Measurements from ENCODE around the gene AHNAK. TPM values are rescaled to one million over a fixed set of nuclear protein-coding genes. Genes with fewer than 3 reads are reported as not detected.

Gene AHNAK
- total and polyA plus RNA-seq, 2 of the 8 experiments (the other 6 are each of a cell fraction or from before 2014, with no cell fraction given), result 2.0 to 5.8 TPM

DNA sequence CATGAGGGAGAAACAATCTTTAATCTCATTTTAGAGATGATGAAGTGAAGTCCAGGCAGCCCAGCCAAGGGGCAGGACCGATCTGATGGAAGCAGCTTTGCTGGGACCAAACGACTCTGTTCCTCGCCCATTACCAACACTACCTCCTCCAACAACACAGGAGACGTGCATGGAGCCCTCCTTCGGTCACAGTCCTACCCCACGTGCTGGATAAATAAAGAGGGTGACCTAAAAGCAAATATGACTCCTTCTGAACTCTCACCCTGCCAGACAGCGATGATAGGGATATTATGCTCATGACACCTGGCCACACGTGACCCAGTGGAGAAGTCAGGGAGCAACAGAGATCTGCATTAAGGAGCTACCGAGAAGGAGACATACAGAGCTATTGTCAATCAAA lies 101.8 kb downstream of the AHNAK start:
- no peak overlapping the region for H3K4me3 ChIP-seq (ENCODE audit: extremely low read depth in 1 of 4, insufficient read depth in 2 of 4, low read depth in 3 of 4, low read length in 4 of 4)
- TF ChIP-seq KDM4A (IDR thresholded peaks at IDR 0.05; ENCODE audit: low read depth, low read length, severe bottlenecking) (no peak), HDAC2 (IDR thresholded peaks at IDR 0.05; ENCODE audit: borderline replicate concordance in 1 of 2, low read depth in 2 of 2, low read length in 2 of 2) (no peak), TAF7 (optimal IDR thresholded peaks at IDR 0.05; ENCODE audit: borderline replicate concordance, low read depth, low read length) (no peak), EP300 (IDR thresholded peaks at IDR 0.05; ENCODE audit: borderline replicate concordance in 1 of 2, low read depth in 2 of 2, low read length in 2 of 2) (no peak), CEBPB (IDR thresholded peaks at IDR 0.05; ENCODE audit: low read depth, low read length) (no peak), ASH2L (IDR thresholded peaks at IDR 0.05; ENCODE audit: low read length) (no peak), NRF1 (IDR thresholded peaks at IDR 0.05; ENCODE audit: low read depth, low read length) (no peak), CREB1 (IDR thresholded peaks at IDR 0.05) (no peak), JUN (IDR thresholded peaks at IDR 0.05; ENCODE audit: low read depth, low read length) (no peak), SP2 (IDR thresholded peaks at IDR 0.05; ENCODE audit: low read length) (no peak), SAP30 (IDR thresholded peaks at IDR 0.05; ENCODE audit: insufficient read depth, insufficient replicate concordance, low read length) (no peak), CBX5 (IDR thresholded peaks at IDR 0.05; ENCODE audit: low read depth, low read length) (no peak)
- TF ChIP-seq, protein P1, sequence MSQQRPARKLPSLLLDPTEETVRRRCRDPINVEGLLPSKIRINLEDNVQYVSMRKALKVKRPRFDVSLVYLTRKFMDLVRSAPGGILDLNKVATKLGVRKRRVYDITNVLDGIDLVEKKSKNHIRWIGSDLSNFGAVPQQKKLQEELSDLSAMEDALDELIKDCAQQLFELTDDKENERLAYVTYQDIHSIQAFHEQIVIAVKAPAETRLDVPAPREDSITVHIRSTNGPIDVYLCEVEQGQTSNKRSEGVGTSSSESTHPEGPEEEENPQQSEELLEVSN (IDR thresholded peaks at IDR 0.05), result no peak

More for the DNA sequence above, 101.8 kb downstream of the AHNAK start:
- POLR2A ChIA-PET (ENCODE audit: partially characterized antibody), result interaction anchor here (0.9 to 2.2 kb wide), 3 partner anchors 13 to 111 kb away, joined by 3 to 7 read pairs (median 5); no protein-coding TSS in a partner anchor
- CTCF ChIA-PET (ENCODE audit: partially characterized antibody), result interaction anchor here (0.8 to 2.6 kb wide), 11 partner anchors 8 to 178 kb away, joined by 3 to 21 read pairs (median 4); no protein-coding TSS in a partner anchor
- 84% methylated on average over 9 of the region's 9 CpGs; no CpG with 5 or more reads in 1 of the 2 experiments for WGBS, 2 experiments (ENCODE audit: extremely low coverage in 1 of 2, insufficient coverage in 1 of 2, insufficient read length in 1 of 2, insufficient replicate concordance in 2 of 2, low coverage in 1 of 2, low lambda C conversion rate in 2 of 2, missing lambda C conversion rate in 1 of 2)
- no peaks in the 10 kb centered on the region for H3K27me3 ChIP-seq (replicated peaks in 1 of 4; ENCODE audit: control insufficient read depth in 3 of 4, extremely low read depth in 1 of 4, insufficient read depth in 3 of 4, low read length in 3 of 4)
- H2AK5ac ChIP-seq (ENCODE audit: low read depth, low read length), result no peak overlapping the region
- no peaks in the 10 kb centered on the region for H3K36me3 ChIP-seq (ENCODE audit: control insufficient read depth in 2 of 4, insufficient read depth in 4 of 4, low read length in 3 of 4)
- no peak overlapping the region for H4K91ac ChIP-seq (replicated peaks; ENCODE audit: insufficient read length, low read length)
- no peak for DNase-seq (ENCODE audit: low read depth in 1 of 2, low spot score in 2 of 2)
- H3K23me2 ChIP-seq (ENCODE audit: low read depth, low read length), result no peaks in the 10 kb centered on the region
- no peak overlapping the region; a peak in 1 of 4 replicates for H3K4me2 ChIP-seq (ENCODE audit: insufficient read depth in 1 of 2, low read depth in 2 of 2, low read length in 2 of 2)
- no peak overlapping the region for H2BK20ac ChIP-seq (ENCODE audit: low read length)
- no peak overlapping the region for H3K4ac ChIP-seq (replicated peaks; ENCODE audit: insufficient read length, low read depth, low read length)
- peaks cover 0 to 6% (median 0%) of the 10 kb centered on the region in 4 experiments; a peak in 2 of 7 replicates for H3K4me1 ChIP-seq (replicated peaks in 1 of 4; ENCODE audit: control insufficient read depth in 3 of 4, insufficient read depth in 4 of 4, low read length in 3 of 4)
- no peak overlapping the region for H3K56ac ChIP-seq (replicated peaks; ENCODE audit: insufficient read length, low read depth, low read length)
- H3K18ac ChIP-seq (ENCODE audit: extremely low read depth, low read length), result no peak overlapping the region; the same call in 1 of the 2 replicates
- H3K9me3 ChIP-seq (ENCODE audit: insufficient read depth in 2 of 2, low read depth in 1 of 2, low read length in 1 of 2), result no peaks in the 10 kb centered on the region
- H2BK15ac ChIP-seq (ENCODE audit: low read length), result no peak overlapping the region
- H3K14ac ChIP-seq (ENCODE audit: insufficient read length), result no peak overlapping the region
- no peak overlapping the region for H3K27ac ChIP-seq (ENCODE audit: low read depth, low read length)
- no peaks in the 10 kb centered on the region for H3K79me2 ChIP-seq (ENCODE audit: control insufficient read depth in 1 of 2, insufficient read depth in 2 of 2, low read length in 2 of 2)
- no peak overlapping the region for H3K9ac ChIP-seq (replicated peaks in 1 of 4; ENCODE audit: extremely low read depth in 1 of 4, low read depth in 3 of 4, low read length in 3 of 4)
- H4K20me1 ChIP-seq (replicated peaks in 1 of 2; ENCODE audit: control insufficient read depth in 1 of 2, insufficient read depth in 2 of 2, low read length in 2 of 2), result no peaks in the 10 kb centered on the region
- no peak for FAIRE-seq
- no peak overlapping the region for H2AFZ ChIP-seq (ENCODE audit: low read length)
- H3K23ac ChIP-seq (ENCODE audit: insufficient read length), result no peak overlapping the region
- H4K8ac ChIP-seq (ENCODE audit: extremely low read depth, insufficient read depth, low read length), result no peak overlapping the region
- H2BK5ac ChIP-seq (ENCODE audit: low read depth, low read length), result no peak overlapping the region
- H2BK120ac ChIP-seq (replicated peaks; ENCODE audit: low read depth, low read length), result no peak overlapping the region
- H4K5ac ChIP-seq (ENCODE audit: insufficient read length, low read depth, low read length), result no peak overlapping the region
- H3K79me1 ChIP-seq (ENCODE audit: low read depth, low read length), result no peaks in the 10 kb centered on the region
- no peak overlapping the region for H2BK12ac ChIP-seq (ENCODE audit: low read depth, low read length)
